ENCODE measurements around the gene DIPK1C. TPM values are rescaled to one million over a fixed set of nuclear protein-coding genes. Genes with fewer than 3 reads are reported as not detected.

Gene DIPK1C
- total RNA-seq, 1 donor from 2014 or later = not detected

- TF ChIP-seq EZH2 (IDR thresholded peaks at IDR 0.05; ENCODE audit: insufficient read depth, low read length) = no peak
- TF ChIP-seq CTCF (IDR thresholded peaks at IDR 0.05; ENCODE audit: insufficient read depth, low read depth, low read length) = no peak
- H3K9me3 Mint-ChIP-seq (ENCODE audit: unreplicated experiment) = peaks cover 28% of the 10 kb centered on the region
Observed at GRCh38 chr18:74425876-74426275, 31.2 kb downstream of the DIPK1C start.

GRCh38 chr18:74425161-74425560, 31.9 kb downstream of the DIPK1C start:
- H2AFZ ChIP-seq (ENCODE audit: low read depth, low read length) = no peak overlapping the region
- FAIRE-seq = no peak
- TF ChIP-seq CTCF (IDR thresholded peaks at IDR 0.05; ENCODE audit: insufficient read depth, low read depth, low read length) (no peak), EZH2 (IDR thresholded peaks at IDR 0.05; ENCODE audit: insufficient read depth, low read length) (no peak)
- H3K4me1 ChIP-seq (ENCODE audit: insufficient read depth, low read length) = no peaks in the 10 kb centered on the region
- no peak overlapping the region for H3K4me3 ChIP-seq (ENCODE audit: insufficient read depth, low read depth, low read length)
- H3K27ac Mint-ChIP-seq (ENCODE audit: unreplicated experiment) = no peak overlapping the region
- H3K9me3 ChIP-seq (ENCODE audit: insufficient read depth, low read depth, low read length) = no peaks in the 10 kb centered on the region
- no peak overlapping the region for H3K9ac ChIP-seq (ENCODE audit: low read length)
- peaks cover 2% of the 10 kb centered on the region for H3K4me1 Mint-ChIP-seq (ENCODE audit: low read depth, unreplicated experiment)
- H3K36me3 ChIP-seq (ENCODE audit: insufficient read depth, low read length) = no peaks in the 10 kb centered on the region
- H4K20me1 ChIP-seq (ENCODE audit: insufficient read depth, low read length) = no peaks in the 10 kb centered on the region
- no peak for DNase-seq (ENCODE audit: low read depth)
- no peaks in the 10 kb centered on the region for H3K79me2 ChIP-seq (ENCODE audit: insufficient read depth, low read length)
- H3K9me3 Mint-ChIP-seq (ENCODE audit: unreplicated experiment) = peaks cover 28% of the 10 kb centered on the region
- no peak overlapping the region for H3K4me2 ChIP-seq (ENCODE audit: low read length)
- no peak overlapping the region for H3K4me3 Mint-ChIP-seq (ENCODE audit: unreplicated experiment)
- H3K27ac ChIP-seq (ENCODE audit: low read depth, low read length) = no peak overlapping the region
- H3K27me3 Mint-ChIP-seq (ENCODE audit: low read depth, unreplicated experiment) = peaks cover 9% of the 10 kb centered on the region
- H3K27me3 ChIP-seq (ENCODE audit: insufficient read depth, low read length) = no peaks in the 10 kb centered on the region
- H3K36me3 Mint-ChIP-seq (ENCODE audit: low read depth, unreplicated experiment) = peaks cover 3% of the 10 kb centered on the region

More at GRCh38 chr18:74425876-74426275, 31.2 kb downstream of the DIPK1C start:
- peaks cover 3% of the 10 kb centered on the region for H3K36me3 Mint-ChIP-seq (ENCODE audit: low read depth, unreplicated experiment)
- Histone ChIP-seq H3K27me3 (ENCODE audit: insufficient read depth, low read length) (no peaks in the 10 kb centered on the region), H3K4me2 (ENCODE audit: low read length) (no peak overlapping the region), H4K20me1 (ENCODE audit: insufficient read depth, low read length) (no peaks in the 10 kb centered on the region), H3K4me1 (ENCODE audit: insufficient read depth, low read length) (no peaks in the 10 kb centered on the region), H3K4me3 (ENCODE audit: insufficient read depth, low read depth, low read length) (no peak overlapping the region), H2AFZ (ENCODE audit: low read depth, low read length) (no peak overlapping the region), H3K79me2 (ENCODE audit: insufficient read depth, low read length) (no peaks in the 10 kb centered on the region), H3K9ac (ENCODE audit: low read length) (no peak overlapping the region), H3K36me3 (ENCODE audit: insufficient read depth, low read length) (no peaks in the 10 kb centered on the region), H3K27ac (ENCODE audit: low read depth, low read length) (no peak overlapping the region), H3K9me3 (ENCODE audit: insufficient read depth, low read depth, low read length) (no peaks in the 10 kb centered on the region)
- peaks cover 2% of the 10 kb centered on the region for H3K4me1 Mint-ChIP-seq (ENCODE audit: low read depth, unreplicated experiment)
- H3K27me3 Mint-ChIP-seq (ENCODE audit: low read depth, unreplicated experiment) = peaks cover 11% of the 10 kb centered on the region
- DNase-seq (ENCODE audit: low read depth) = no peak
- no peak for FAIRE-seq
- no peak overlapping the region for H3K4me3 Mint-ChIP-seq (ENCODE audit: unreplicated experiment)
- H3K27ac Mint-ChIP-seq (ENCODE audit: unreplicated experiment) = no peak overlapping the region

GRCh38 chr18:74422541-74422940, 34.6 kb downstream of the DIPK1C start:
- H3K36me3 Mint-ChIP-seq (ENCODE audit: low read depth, unreplicated experiment) = peaks cover 3% of the 10 kb centered on the region
- TF ChIP-seq EZH2 (IDR thresholded peaks at IDR 0.05; ENCODE audit: insufficient read depth, low read length) (no peak), CTCF (IDR thresholded peaks at IDR 0.05; ENCODE audit: insufficient read depth, low read depth, low read length) (no peak)
- FAIRE-seq (no peak), DNase-seq (ENCODE audit: low read depth) (no peak)
- Histone ChIP-seq H3K4me3 (ENCODE audit: insufficient read depth, low read depth, low read length) (no peak overlapping the region), H3K4me2 (ENCODE audit: low read length) (no peak overlapping the region), H3K9me3 (ENCODE audit: insufficient read depth, low read depth, low read length) (no peaks in the 10 kb centered on the region), H3K79me2 (ENCODE audit: insufficient read depth, low read length) (no peaks in the 10 kb centered on the region), H3K27ac (ENCODE audit: low read depth, low read length) (no peak overlapping the region), H2AFZ (ENCODE audit: low read depth, low read length) (no peak overlapping the region), H3K36me3 (ENCODE audit: insufficient read depth, low read length) (no peaks in the 10 kb centered on the region), H3K27me3 (ENCODE audit: insufficient read depth, low read length) (no peaks in the 10 kb centered on the region), H4K20me1 (ENCODE audit: insufficient read depth, low read length) (no peaks in the 10 kb centered on the region), H3K4me1 (ENCODE audit: insufficient read depth, low read length) (no peaks in the 10 kb centered on the region), H3K9ac (ENCODE audit: low read length) (no peak overlapping the region)
- no peak overlapping the region for H3K4me3 Mint-ChIP-seq (ENCODE audit: unreplicated experiment)
- H3K27me3 Mint-ChIP-seq (ENCODE audit: low read depth, unreplicated experiment) = peaks cover 26% of the 10 kb centered on the region
- H3K4me1 Mint-ChIP-seq (ENCODE audit: low read depth, unreplicated experiment) = no peaks in the 10 kb centered on the region
- no peak overlapping the region for H3K27ac Mint-ChIP-seq (ENCODE audit: unreplicated experiment)
- peaks cover 31% of the 10 kb centered on the region for H3K9me3 Mint-ChIP-seq (ENCODE audit: unreplicated experiment)

Data from astrocyte (in vitro differentiated cells and primary cell).